ENCODE data around the gene NFKBIA.

DNA sequence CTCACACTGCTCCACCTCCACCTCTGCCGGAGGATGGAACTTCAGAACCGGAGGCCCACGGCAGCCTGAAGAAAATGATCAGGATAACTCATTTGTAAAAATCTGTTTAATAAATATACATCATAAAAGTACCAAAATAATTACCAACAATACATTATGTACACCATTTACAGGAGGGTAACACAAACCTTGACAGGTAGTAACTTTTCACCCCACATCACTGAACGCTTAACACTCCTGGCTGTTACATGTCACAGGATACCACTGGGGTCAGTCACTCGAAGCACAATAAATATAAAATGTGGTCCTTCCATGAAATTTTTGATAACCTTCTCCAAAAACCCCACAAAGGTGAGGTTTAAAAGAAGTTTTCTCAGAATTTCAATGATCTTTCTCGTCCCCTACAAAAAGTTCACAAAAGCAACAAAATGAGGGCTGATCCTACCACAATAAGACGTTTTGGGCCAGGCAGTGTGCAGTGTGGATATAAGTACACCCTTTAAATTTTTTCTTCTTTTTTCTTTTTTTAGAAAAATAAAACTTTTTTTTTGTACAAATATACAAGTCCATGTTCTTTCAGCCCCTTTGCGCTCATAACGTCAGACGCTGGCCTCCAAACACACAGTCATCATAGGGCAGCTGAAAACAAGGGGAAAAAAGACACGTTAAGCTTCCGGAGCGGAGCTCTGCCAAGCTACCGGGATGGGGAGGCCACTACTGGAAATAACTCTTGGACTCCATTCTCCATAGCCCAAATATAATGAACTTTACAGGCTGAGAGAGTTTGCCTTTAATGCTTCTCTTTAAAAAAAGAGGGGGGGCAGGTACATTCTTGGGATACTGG is 2.9 kb downstream of the NFKBIA start:
- TF ChIP-seq, protein P1, sequence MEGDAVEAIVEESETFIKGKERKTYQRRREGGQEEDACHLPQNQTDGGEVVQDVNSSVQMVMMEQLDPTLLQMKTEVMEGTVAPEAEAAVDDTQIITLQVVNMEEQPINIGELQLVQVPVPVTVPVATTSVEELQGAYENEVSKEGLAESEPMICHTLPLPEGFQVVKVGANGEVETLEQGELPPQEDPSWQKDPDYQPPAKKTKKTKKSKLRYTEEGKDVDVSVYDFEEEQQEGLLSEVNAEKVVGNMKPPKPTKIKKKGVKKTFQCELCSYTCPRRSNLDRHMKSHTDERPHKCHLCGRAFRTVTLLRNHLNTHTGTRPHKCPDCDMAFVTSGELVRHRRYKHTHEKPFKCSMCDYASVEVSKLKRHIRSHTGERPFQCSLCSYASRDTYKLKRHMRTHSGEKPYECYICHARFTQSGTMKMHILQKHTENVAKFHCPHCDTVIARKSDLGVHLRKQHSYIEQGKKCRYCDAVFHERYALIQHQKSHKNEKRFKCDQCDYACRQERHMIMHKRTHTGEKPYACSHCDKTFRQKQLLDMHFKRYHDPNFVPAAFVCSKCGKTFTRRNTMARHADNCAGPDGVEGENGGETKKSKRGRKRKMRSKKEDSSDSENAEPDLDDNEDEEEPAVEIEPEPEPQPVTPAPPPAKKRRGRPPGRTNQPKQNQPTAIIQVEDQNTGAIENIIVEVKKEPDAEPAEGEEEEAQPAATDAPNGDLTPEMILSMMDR (IDR thresholded peaks at IDR 0.05; ENCODE audit: insufficient read depth, low read length) = no peak
- no peak for TF ChIP-seq POLR2AphosphoS5 (IDR thresholded peaks at IDR 0.05; ENCODE audit: low read depth)
- TF ChIP-seq GABPA (IDR thresholded peaks at IDR 0.05; ENCODE audit: low read depth) = no peak
- TF ChIP-seq, protein P2, sequence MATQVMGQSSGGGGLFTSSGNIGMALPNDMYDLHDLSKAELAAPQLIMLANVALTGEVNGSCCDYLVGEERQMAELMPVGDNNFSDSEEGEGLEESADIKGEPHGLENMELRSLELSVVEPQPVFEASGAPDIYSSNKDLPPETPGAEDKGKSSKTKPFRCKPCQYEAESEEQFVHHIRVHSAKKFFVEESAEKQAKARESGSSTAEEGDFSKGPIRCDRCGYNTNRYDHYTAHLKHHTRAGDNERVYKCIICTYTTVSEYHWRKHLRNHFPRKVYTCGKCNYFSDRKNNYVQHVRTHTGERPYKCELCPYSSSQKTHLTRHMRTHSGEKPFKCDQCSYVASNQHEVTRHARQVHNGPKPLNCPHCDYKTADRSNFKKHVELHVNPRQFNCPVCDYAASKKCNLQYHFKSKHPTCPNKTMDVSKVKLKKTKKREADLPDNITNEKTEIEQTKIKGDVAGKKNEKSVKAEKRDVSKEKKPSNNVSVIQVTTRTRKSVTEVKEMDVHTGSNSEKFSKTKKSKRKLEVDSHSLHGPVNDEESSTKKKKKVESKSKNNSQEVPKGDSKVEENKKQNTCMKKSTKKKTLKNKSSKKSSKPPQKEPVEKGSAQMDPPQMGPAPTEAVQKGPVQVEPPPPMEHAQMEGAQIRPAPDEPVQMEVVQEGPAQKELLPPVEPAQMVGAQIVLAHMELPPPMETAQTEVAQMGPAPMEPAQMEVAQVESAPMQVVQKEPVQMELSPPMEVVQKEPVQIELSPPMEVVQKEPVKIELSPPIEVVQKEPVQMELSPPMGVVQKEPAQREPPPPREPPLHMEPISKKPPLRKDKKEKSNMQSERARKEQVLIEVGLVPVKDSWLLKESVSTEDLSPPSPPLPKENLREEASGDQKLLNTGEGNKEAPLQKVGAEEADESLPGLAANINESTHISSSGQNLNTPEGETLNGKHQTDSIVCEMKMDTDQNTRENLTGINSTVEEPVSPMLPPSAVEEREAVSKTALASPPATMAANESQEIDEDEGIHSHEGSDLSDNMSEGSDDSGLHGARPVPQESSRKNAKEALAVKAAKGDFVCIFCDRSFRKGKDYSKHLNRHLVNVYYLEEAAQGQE (IDR thresholded peaks at IDR 0.05; ENCODE audit: insufficient replicate concordance, low read depth) = no peak

Data from HL-60 (cell line).